ENCODE results near the gene SFMBT2.

GRCh38 chr10:7130191-7130911 lies 280.5 kb downstream of the SFMBT2 start:
- TF ChIP-seq CTCF (IDR thresholded peaks at IDR 0.05) (no peak), SIN3A (IDR thresholded peaks at IDR 0.05; ENCODE audit: borderline replicate concordance, insufficient read depth, low read depth, low read length) (no peak), POLR2AphosphoS5 (IDR thresholded peaks at IDR 0.05; ENCODE audit: low read depth, low read length) (no peak)

Data from Panc1 (cell line).